Measurements from ENCODE around the gene TTC9.

The TTC9 gene

GRCh38 chr14:70718383-70719118 is 76.8 kb downstream of the TTC9 start:
- DNase-seq, result no peak

- no peak for DNase-seq
Measured at GRCh38 chr14:70721542-70721941, 79.8 kb downstream of the TTC9 start.

- no peak for DNase-seq
Measured at GRCh38 chr14:70722418-70722817, 80.7 kb downstream of the TTC9 start.

- no peak for DNase-seq
Measured at GRCh38 chr14:70723276-70723675, 81.6 kb downstream of the TTC9 start.

GRCh38 chr14:70724110-70724509 is 82.4 kb downstream of the TTC9 start:
- DNase-seq, result no peak

GRCh38 chr14:70724944-70725343 is 83.2 kb downstream of the TTC9 start:
- no peak for DNase-seq

Measured in eye (tissue), 1 donor.